K562 (cell line): ENCODE results near the gene SENP3. TPM values are rescaled to one million over a fixed set of nuclear protein-coding genes. Genes with fewer than 3 reads are reported as not detected.

Experiments
- ATAC-seq: fragments of 200-7000 bp; cut with Tn5 transposase; 3 replicates; pipeline ENCODE4 v1.9.1; 2020; ENCODE audit warnings: moderate library complexity
- BruUV-seq: library from RNA; stranded (reverse); fragments of 400-500 nt; replicated peaks from 2 replicates; lab custom pipeline; 2021; lab: Mats Ljungman, UMichigan
- CTCF ChIA-PET: fragments of 300-600 bp; formaldehyde crosslinking; extraction: SDS; loops from one replicate; lab custom pipeline; 2021; ENCODE audit warnings: low intra/inter-chr PET ratio; lab: Yijun Ruan, JAX
- POLR2A ChIA-PET: fragments of 300-600, 350-650 bp; sonication (Branson Sonifier 250); formaldehyde crosslinking; extraction: SDS; loops from one replicate; lab custom pipeline; 2021; ENCODE audit warnings: antibody characterized with exemption, inconsistent platforms; lab: Yijun Ruan, JAX
- DNase-seq, 4 experiments: peaks; one replicate each; pipeline versions ENCODE4 v3.0.0 to v3.0.0-alpha.2; 2011 to 2018; ENCODE audit warnings: low spot score in 3 of 4, mixed read lengths in 3 of 4; ENCODE audit errors: extremely low read depth in 1 of 4
- FAIRE-seq: peaks from 2 replicates; lab custom pipeline; 2011; peaks lifted over from hg19 to GRCh38; lab: Jason Lieb, UNC
- H2AFZ ChIP-seq: 2 replicates; pipeline ENCODE4 v1.6.0; 2011; ENCODE audit warnings: low read depth, low read length, control low read depth, inconsistent platforms
- H3K27ac ChIP-seq: fragments of 200-600 bp; 3 replicates; pipeline ENCODE4 v1.8.0; 2011; ENCODE audit warnings: low read depth, mild to moderate bottlenecking, control low read depth, inconsistent platforms, low read length, moderate library complexity, mixed read lengths; ENCODE audit errors: extremely low read depth
- H3K27me3 ChIP-seq, 2 experiments: fragments of 300-600 bp in 1 of 2; 2 replicates in 1 of 2; 3 replicates in 1 of 2; pipeline versions ENCODE4 v1.6.0 to v1.8.0; 2011; ENCODE audit warnings: inconsistent platforms in 2 of 2, low read length in 2 of 2, mild to moderate bottlenecking in 1 of 2, mixed read lengths in 1 of 2, moderate library complexity in 1 of 2; ENCODE audit not compliant: control insufficient read depth in 2 of 2, insufficient read depth in 2 of 2
- H3K36me3 ChIP-seq: fragments of 300-600 bp; 3 replicates; pipeline ENCODE4 v1.8.0; 2011; ENCODE audit warnings: mild to moderate bottlenecking, low read length, inconsistent platforms; ENCODE audit not compliant: control insufficient read depth, insufficient read depth
- H3K4me1 ChIP-seq, 2 experiments: fragments of 200-600 bp in 1 of 2; replicated peaks in 1 of 2; 2 replicates in 1 of 2; 3 replicates in 1 of 2; pipeline versions ENCODE4 v1.5.1 to v1.8.0; 2011; ENCODE audit warnings: inconsistent platforms in 2 of 2, low read length in 2 of 2, mild to moderate bottlenecking in 1 of 2, mixed read lengths in 1 of 2, moderate library complexity in 1 of 2; ENCODE audit not compliant: control insufficient read depth in 2 of 2, insufficient read depth in 2 of 2
- H3K4me2 ChIP-seq: 2 replicates; pipeline ENCODE4 v1.6.1; 2011; ENCODE audit warnings: low read length, control low read depth, inconsistent platforms, mixed read lengths; ENCODE audit not compliant: insufficient read depth
- H3K4me3 ChIP-seq: fragments of 200-600 bp; sonication (generic), shearing (Covaris generic); 2 replicates; pipeline ENCODE4 v1.5.1; 2016; ENCODE audit warnings: control low read depth, inconsistent platforms
- H3K79me2 ChIP-seq: fragments of 200-600 bp; 3 replicates; pipeline ENCODE4 v1.8.0; 2011; ENCODE audit warnings: low read length, inconsistent platforms; ENCODE audit not compliant: control insufficient read depth, insufficient read depth
- H3K9ac ChIP-seq, 2 experiments: 2 replicates each; pipeline versions ENCODE4 v1.6.0 to v1.6.1; 2011; ENCODE audit warnings: low read depth in 2 of 2, low read length in 2 of 2, control low read depth in 1 of 2, inconsistent platforms in 1 of 2, mild to moderate bottlenecking in 1 of 2, mixed read lengths in 1 of 2; ENCODE audit not compliant: insufficient read depth in 1 of 2
- H3K9me1 ChIP-seq: one replicate; pipeline ENCODE4 v1.6.0; 2011; ENCODE audit warnings: inconsistent platforms, mild to moderate bottlenecking, low read length, moderate library complexity; ENCODE audit not compliant: control insufficient read depth, insufficient read depth
- H3K9me3 ChIP-seq: replicated peaks from 2 replicates; pipeline ENCODE4 v1.5.1; 2011; ENCODE audit warnings: low read depth, low read length, inconsistent platforms; ENCODE audit not compliant: control insufficient read depth, insufficient read depth
- H4K20me1 ChIP-seq: replicated peaks from 2 replicates; pipeline ENCODE4 v1.6.1; 2011; ENCODE audit warnings: low read length, inconsistent platforms, mixed read lengths; ENCODE audit not compliant: control insufficient read depth, insufficient read depth
- EP300 ChIP-seq: IDR thresholded peaks from 2 replicates; pipeline ENCODE4 v1.6.1; 2012; ENCODE audit warnings: low read length, improper control_type of control experiment
- GABPB1 ChIP-seq: sonication (generic); formaldehyde crosslinking; IDR thresholded peaks from 2 replicates; pipeline ENCODE4 v1.8.0; 2022; ENCODE audit warnings: mild to moderate bottlenecking, missing genetic modification reagents
- GTF2A2 ChIP-seq: IDR thresholded peaks from 2 replicates; pipeline ENCODE4 v1.6.1; 2016; ENCODE audit warnings: mild to moderate bottlenecking, missing genetic modification characterization, missing compliant biosample characterization
- HDAC8 ChIP-seq: fragments of 450-650 bp; IDR thresholded peaks from 2 replicates; pipeline ENCODE4 v1.6.1; 2016; ENCODE audit warnings: mild to moderate bottlenecking, missing genetic modification characterization, moderate library complexity, missing compliant biosample characterization
- STAG1 ChIP-seq: sonication (generic); formaldehyde crosslinking; IDR thresholded peaks from 2 replicates; pipeline ENCODE4 v1.5.0; 2020; ENCODE audit warnings: missing genetic modification reagents, borderline replicate concordance
- TGIF2 ChIP-seq: sonication (generic); formaldehyde crosslinking; IDR thresholded peaks from 2 replicates; pipeline ENCODE4 v1.8.1; 2022; ENCODE audit warnings: mild to moderate bottlenecking, missing genetic modification reagents, moderate library complexity
- ZFP30 ChIP-seq: fragments of 250-450 bp; sonication (Bioruptor Pico); IDR thresholded peaks from 2 replicates; pipeline ENCODE4 v1.8.0; 2022; ENCODE audit warnings: moderate library complexity, mild to moderate bottlenecking, inconsistent platforms, borderline replicate concordance
- ZNF780A ChIP-seq: fragments of 250-450 bp; sonication (Bioruptor Pico); IDR thresholded peaks from 2 replicates; pipeline ENCODE4 v1.5.0; 2021; ENCODE audit warnings: mild to moderate bottlenecking
- WGBS: fragments of 100-300 bp; shearing (Covaris generic); methylation state at CpG from one replicate; pipeline ENCODE4 v1.1.6; 2016; ENCODE audit warnings: low coverage, mixed read lengths; ENCODE audit not compliant: insufficient coverage; ENCODE audit errors: missing lambda C conversion rate; 5-methylcytosine and 5-hydroxymethylcytosine counted together
- in situ Hi-C: fragments of 300-500 bp; cut with MboI; formaldehyde crosslinking; loops from 4 replicates; pipeline ENCODE4 v1.15.0; 2018; ENCODE audit warnings: inconsistent platforms, mixed read lengths
- intact Hi-C: fragments of 100-400 bp; cut with micrococcal nuclease; formaldehyde crosslinking; loops from 2 replicates; pipeline ENCODE4 v1.14.2; 2022
- polyA plus RNA-seq, 8 experiments: library from polyadenylated mRNA; depleted of rRNA in 4 of 8; stranded (reverse) in 5 of 8; unstranded in 3 of 8; fragments of >200 nt; fragmentation: Nextera tagmentation in 2 of 8; fragmentation: Illumina TruSeq in 1 of 8; extraction: Ambion mirVana in 2 of 8; extraction: Trizol in 1 of 8; gene quantifications; 2 replicates each; pipeline versions ENCODE4 v1.2.1 to v1.2.3, GENCODE V29; 2011 to 2014; ENCODE audit warnings: inconsistent platforms in 1 of 8, missing spikeins in 1 of 8
- total RNA-seq, 7 experiments: library from RNA; depleted of rRNA in 6 of 7; stranded (reverse); fragments of >200 nt in 6 of 7; fragmentation: Illumina TruSeq in 2 of 7; extraction: Trizol in 2 of 7; gene quantifications; 2 replicates each; pipeline versions ENCODE4 v1.2.1 to v1.2.3, GENCODE V29; 2011 to 2021; ENCODE audit warnings: low replicate concordance in 1 of 7
- TF ChIP-seq, protein P1 (sequence below), 2 experiments: fragments of 450-650 bp; conservative IDR thresholded peaks; 2 replicates each; pipeline ENCODE4 v1.6.1; 2017; ENCODE audit warnings: mild to moderate bottlenecking in 2 of 2, moderate library complexity in 2 of 2
- TF ChIP-seq, protein P2 (sequence below): fragments of 250-450 bp; sonication (Bioruptor Pico); IDR thresholded peaks from 2 replicates; pipeline ENCODE4 v1.8.0; 2021; ENCODE audit warnings: moderate library complexity, mild to moderate bottlenecking, inconsistent platforms

Gene SENP3
- total and polyA plus RNA-seq, 9 of the 15 experiments (the other 6 are each of a cell fraction or from before 2014, with no cell fraction given) = 0.63 to 102 (median 78.8) TPM

DNA sequence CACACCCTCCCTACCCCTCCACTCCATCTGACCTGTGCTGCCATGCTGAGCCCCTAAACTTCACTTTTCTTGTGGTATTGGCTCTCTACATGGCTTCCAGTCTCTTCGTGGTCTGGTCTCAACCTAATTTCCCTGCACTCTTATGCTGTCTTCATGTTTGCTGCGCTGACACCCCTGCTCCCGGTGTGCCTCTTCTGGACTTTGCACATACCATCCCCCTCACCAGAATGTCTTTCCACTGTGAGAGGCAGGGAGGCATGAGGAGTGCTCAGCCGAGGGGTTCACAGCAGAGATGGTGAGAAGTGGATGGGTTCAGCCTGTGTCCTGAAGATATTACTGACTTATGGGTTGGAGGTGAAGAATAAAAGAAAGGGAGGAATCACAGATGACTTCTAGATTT, 10.3 kb upstream of the SENP3 start:
- H2AFZ ChIP-seq = no peak overlapping the region
- H3K9ac ChIP-seq = no peak overlapping the region
- ATAC-seq (no peak), DNase-seq (no peak)
- in situ Hi-C loops = loop anchor here (10.0 to 25.0 kb wide), 2 partner anchors 197 to 514 kb away; partner anchors contain the start of genes KCTD11, SLC16A11, SLC16A13 and TMEM95
- TF ChIP-seq STAG1 (CRISPR knock-in tag) = no peak
- no peak for TF ChIP-seq HDAC8 (tag)
- no peak for TF ChIP-seq GABPB1
- TF ChIP-seq, protein P1, sequence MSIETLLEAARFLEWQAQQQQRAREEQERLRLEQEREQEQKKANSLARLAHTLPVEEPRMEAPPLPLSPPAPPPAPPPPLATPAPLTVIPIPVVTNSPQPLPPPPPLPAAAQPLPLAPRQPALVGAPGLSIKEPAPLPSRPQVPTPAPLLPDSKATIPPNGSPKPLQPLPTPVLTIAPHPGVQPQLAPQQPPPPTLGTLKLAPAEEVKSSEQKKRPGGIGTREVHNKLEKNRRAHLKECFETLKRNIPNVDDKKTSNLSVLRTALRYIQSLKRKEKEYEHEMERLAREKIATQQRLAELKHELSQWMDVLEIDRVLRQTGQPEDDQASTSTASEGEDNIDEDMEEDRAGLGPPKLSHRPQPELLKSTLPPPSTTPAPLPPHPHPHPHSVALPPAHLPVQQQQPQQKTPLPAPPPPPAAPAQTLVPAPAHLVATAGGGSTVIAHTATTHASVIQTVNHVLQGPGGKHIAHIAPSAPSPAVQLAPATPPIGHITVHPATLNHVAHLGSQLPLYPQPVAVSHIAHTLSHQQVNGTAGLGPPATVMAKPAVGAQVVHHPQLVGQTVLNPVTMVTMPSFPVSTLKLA (conservative IDR thresholded peaks at IDR 0.05) = no peak
- TF ChIP-seq, protein P2, sequence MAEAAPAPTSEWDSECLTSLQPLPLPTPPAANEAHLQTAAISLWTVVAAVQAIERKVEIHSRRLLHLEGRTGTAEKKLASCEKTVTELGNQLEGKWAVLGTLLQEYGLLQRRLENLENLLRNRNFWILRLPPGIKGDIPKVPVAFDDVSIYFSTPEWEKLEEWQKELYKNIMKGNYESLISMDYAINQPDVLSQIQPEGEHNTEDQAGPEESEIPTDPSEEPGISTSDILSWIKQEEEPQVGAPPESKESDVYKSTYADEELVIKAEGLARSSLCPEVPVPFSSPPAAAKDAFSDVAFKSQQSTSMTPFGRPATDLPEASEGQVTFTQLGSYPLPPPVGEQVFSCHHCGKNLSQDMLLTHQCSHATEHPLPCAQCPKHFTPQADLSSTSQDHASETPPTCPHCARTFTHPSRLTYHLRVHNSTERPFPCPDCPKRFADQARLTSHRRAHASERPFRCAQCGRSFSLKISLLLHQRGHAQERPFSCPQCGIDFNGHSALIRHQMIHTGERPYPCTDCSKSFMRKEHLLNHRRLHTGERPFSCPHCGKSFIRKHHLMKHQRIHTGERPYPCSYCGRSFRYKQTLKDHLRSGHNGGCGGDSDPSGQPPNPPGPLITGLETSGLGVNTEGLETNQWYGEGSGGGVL = no peak
- no peak for TF ChIP-seq TGIF2
- TF ChIP-seq ZNF780A (CRISPR knock-in tag) = no peak
- TF ChIP-seq ZFP30 = no peak
- no peak for TF ChIP-seq EP300
- no peak for TF ChIP-seq GTF2A2 (tag)
- TF ChIP-seq, all 486 proteins: peak for 0
- POLR2A ChIA-PET = interaction anchor here (0.7 kb wide), 1 partner anchor 9 kb away, joined by 3 read pairs; no protein-coding TSS in a partner anchor
- H3K36me3 ChIP-seq = no peaks in the 10 kb centered on the region
- no peaks in the 10 kb centered on the region for H3K79me2 ChIP-seq
- H3K9me1 ChIP-seq = no peaks in the 10 kb centered on the region
- no peak overlapping the region for H3K4me3 ChIP-seq
- peaks cover 8 to 25% of the 10 kb centered on the region in 2 experiments; a peak in 4 of 5 replicates for H3K4me1 ChIP-seq
- BruUV-seq = no TSS peak
- no peaks in the 10 kb centered on the region for H3K9me3 ChIP-seq
- no peaks in the 10 kb centered on the region for H4K20me1 ChIP-seq
- CTCF ChIA-PET = no interaction called here
- WGBS = 40% methylated on average over 4 of the region's 4 CpGs
- no peaks in the 10 kb centered on the region for H3K27me3 ChIP-seq
- no peak overlapping the region for H3K4me2 ChIP-seq
- no peak for FAIRE-seq
- no peak overlapping the region for H3K27ac ChIP-seq
- intact Hi-C loops = no loop called here
